ENCODE measurements around the gene GNPTAB.

The GNPTAB gene

GRCh38 chr12:101747697-101748096 lies 83.1 kb downstream of the GNPTAB start:
- TF ChIP-seq, protein P1, sequence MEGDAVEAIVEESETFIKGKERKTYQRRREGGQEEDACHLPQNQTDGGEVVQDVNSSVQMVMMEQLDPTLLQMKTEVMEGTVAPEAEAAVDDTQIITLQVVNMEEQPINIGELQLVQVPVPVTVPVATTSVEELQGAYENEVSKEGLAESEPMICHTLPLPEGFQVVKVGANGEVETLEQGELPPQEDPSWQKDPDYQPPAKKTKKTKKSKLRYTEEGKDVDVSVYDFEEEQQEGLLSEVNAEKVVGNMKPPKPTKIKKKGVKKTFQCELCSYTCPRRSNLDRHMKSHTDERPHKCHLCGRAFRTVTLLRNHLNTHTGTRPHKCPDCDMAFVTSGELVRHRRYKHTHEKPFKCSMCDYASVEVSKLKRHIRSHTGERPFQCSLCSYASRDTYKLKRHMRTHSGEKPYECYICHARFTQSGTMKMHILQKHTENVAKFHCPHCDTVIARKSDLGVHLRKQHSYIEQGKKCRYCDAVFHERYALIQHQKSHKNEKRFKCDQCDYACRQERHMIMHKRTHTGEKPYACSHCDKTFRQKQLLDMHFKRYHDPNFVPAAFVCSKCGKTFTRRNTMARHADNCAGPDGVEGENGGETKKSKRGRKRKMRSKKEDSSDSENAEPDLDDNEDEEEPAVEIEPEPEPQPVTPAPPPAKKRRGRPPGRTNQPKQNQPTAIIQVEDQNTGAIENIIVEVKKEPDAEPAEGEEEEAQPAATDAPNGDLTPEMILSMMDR (conservative IDR thresholded peaks at IDR 0.05; ENCODE audit: low read depth): no peak
- H3K27ac ChIP-seq: no peak overlapping the region
- ChIA-PET CTCF (interaction anchor here (0.6 kb wide), 2 partner anchors 86 to 220 kb away, joined by 3 to 7 read pairs; no protein-coding TSS in a partner anchor), POLR2A (ENCODE audit: low non-redundant PET) (no interaction called here)
- no peak for DNase-seq (ENCODE audit: low spot score)

DNA sequence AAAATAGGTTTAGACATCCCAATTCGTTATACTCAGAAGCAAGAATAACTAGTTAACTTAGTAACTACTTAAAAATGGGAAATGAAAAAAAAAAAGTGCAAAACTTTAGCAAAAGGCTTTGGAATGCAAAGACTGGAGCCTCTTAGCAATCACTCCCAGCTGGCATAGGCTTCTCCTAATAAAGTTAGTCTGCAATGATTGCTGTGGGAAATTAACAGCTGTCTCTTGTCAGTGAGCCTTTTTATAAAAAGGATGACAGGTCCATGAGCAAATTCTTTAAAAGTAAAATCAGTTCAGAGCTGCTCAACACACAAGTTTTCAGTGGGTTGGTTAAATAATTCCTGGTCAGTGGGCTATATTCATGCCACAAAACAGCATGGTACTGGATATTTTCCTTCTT lies 84.1 kb downstream of the GNPTAB start:
- H3K27ac ChIP-seq: no peak overlapping the region
- no peak for DNase-seq (ENCODE audit: low spot score)
- ChIA-PET CTCF (interaction anchor here (0.7 kb wide), 1 partner anchor 1135 kb away, joined by 3 read pairs; no protein-coding TSS in a partner anchor), POLR2A (ENCODE audit: low non-redundant PET) (no interaction called here)
- TF ChIP-seq, protein P1 (conservative IDR thresholded peaks at IDR 0.05; ENCODE audit: low read depth): no peak

DNA sequence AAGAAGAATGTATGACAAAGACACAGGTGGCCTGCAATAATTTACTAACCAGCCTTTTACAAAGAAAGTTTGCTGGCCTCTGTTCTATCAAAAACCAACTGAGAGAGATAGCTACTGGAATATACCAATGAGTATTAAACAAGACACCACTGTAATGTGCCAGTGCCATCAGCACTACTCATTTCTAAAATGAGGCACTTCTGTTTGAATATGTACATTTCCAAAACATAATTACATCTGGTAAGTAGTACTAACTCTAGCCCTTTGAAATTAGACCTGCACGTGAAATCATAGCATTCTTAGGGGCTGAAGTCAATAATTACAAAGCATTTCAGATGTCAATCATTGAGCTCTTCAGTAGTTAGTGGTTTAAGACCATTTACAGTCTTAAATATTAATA lies 84.6 kb downstream of the GNPTAB start:
- POLR2A ChIA-PET (ENCODE audit: low non-redundant PET): no interaction called here
- CTCF ChIA-PET: no interaction called here
- DNase-seq (ENCODE audit: low spot score): no peak
- H3K27ac ChIP-seq: no peak overlapping the region
- TF ChIP-seq, protein P1 (conservative IDR thresholded peaks at IDR 0.05; ENCODE audit: low read depth): no peak

GRCh38 chr12:101745481-101745880 lies 85.3 kb downstream of the GNPTAB start:
- DNase-seq (ENCODE audit: low spot score): no peak
- TF ChIP-seq, protein P1 (conservative IDR thresholded peaks at IDR 0.05; ENCODE audit: low read depth): no peak
- ChIA-PET POLR2A (ENCODE audit: low non-redundant PET) (no interaction called here), CTCF (no interaction called here)
- no peak overlapping the region for H3K27ac ChIP-seq

DNA sequence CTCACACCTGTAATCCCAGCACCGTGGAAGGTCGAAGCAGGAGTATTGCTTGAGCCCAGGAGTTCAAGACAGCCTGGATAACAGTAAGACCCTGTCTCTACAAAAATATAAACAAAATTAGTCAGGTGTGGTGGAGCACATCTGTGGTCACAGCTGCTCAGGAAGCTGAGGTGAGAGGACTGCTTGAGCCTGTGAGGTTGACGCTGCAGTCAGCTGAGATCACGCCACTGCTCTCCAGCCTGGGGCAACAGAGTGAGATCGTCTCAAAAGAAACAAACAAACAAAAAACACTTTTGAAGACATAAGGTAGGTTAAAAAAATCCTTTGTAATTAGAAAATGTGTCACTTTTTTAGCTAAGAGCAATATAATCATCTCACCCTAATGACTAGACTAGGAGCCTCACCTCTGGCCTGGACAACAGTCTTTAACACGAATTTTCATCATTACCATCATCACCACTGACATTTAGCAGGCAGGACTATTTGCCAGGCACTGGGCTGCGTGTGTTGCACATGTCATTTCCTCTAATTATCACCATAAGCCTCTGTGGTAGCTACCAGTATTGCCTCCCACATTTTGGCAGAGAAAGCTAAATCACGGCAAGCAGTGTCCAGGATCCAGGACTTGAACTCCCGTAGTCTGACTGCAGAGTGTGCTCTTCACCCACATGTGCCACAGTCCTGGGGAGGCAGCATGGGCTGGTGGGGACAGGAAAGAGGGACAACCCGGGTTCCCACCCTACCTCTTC lies 86.9 kb downstream of the GNPTAB start:
- CTCF ChIA-PET: interaction anchor here (0.6 kb wide), 1 partner anchor 587 kb away, joined by 3 read pairs; no protein-coding TSS in a partner anchor
- DNase-seq (ENCODE audit: low spot score): no peak
- TF ChIP-seq, protein P1 (conservative IDR thresholded peaks at IDR 0.05; ENCODE audit: low read depth): no peak
- POLR2A ChIA-PET (ENCODE audit: low non-redundant PET): no interaction called here
- H3K27ac ChIP-seq: no peak overlapping the region

- no peak for DNase-seq (ENCODE audit: low spot score)
- no peak overlapping the region for H3K27ac ChIP-seq
- ChIA-PET POLR2A (ENCODE audit: low non-redundant PET) (no interaction called here), CTCF (interaction anchor here (0.6 to 0.7 kb wide), 2 partner anchors 29 to 587 kb away, joined by 3 read pairs; no protein-coding TSS in a partner anchor)
- TF ChIP-seq, protein P1 (conservative IDR thresholded peaks at IDR 0.05; ENCODE audit: low read depth): no peak
These were observed 87.5 kb downstream of the GNPTAB start for GRCh38 chr12:101743242-101743641.
